Measurements from ENCODE around the gene ULBP2.

The ULBP2 gene, protein sequence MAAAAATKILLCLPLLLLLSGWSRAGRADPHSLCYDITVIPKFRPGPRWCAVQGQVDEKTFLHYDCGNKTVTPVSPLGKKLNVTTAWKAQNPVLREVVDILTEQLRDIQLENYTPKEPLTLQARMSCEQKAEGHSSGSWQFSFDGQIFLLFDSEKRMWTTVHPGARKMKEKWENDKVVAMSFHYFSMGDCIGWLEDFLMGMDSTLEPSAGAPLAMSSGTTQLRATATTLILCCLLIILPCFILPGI

GRCh38 chr6:149941583-149942460 lies at the start of gene ULBP2:
Gene ULBP2, plus strand, starts transcription at chr6:149942014. Its CDS starts 59 bp downstream, at chr6:149942073.
- TF ChIP-seq ZFX (IDR thresholded peaks at IDR 0.05; ENCODE audit: borderline replicate concordance): no peak
- no peak for TF ChIP-seq CTCF (IDR thresholded peaks at IDR 0.05)
- no peak within 1 kb of the TSS for H3K27ac ChIP-seq

DNA sequence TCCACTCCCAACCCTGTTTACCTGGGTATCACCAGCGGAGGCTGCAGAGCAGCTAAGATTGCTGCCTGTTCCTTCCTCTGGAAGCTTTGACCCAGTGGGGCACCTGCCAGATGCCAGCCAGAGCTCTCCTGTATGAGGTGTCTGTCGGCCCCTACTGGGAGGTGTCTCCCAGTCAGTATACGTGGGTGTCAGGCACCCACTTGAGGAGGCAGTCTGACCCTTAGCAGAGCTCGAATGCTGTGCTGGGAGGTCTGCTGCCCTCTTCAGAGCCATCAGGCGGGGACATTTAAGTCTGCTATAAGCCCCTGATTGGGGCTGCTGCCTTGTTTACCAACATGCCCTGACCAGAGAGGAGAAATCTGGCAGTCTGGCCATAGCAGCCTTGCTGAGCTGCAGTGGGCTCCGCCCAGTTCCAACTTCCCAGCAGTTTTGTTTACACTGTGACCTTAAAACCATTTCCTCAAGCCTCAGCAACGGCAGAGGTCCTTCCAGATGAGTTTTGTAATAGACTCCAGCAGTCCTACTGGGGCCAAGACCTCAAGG lies 46.7 kb upstream of the ULBP2 start:
- no peak for TF ChIP-seq ZFX (IDR thresholded peaks at IDR 0.05; ENCODE audit: borderline replicate concordance)
- no peak for TF ChIP-seq CTCF (IDR thresholded peaks at IDR 0.05)
- no peak overlapping the region for H3K27ac ChIP-seq

- no peak for TF ChIP-seq ZFX (IDR thresholded peaks at IDR 0.05; ENCODE audit: borderline replicate concordance)
- TF ChIP-seq CTCF (IDR thresholded peaks at IDR 0.05): no peak
- no peak overlapping the region for H3K27ac ChIP-seq
These were observed 46.0 kb upstream of the ULBP2 start for GRCh38 chr6:149895833-149896271.

DNA sequence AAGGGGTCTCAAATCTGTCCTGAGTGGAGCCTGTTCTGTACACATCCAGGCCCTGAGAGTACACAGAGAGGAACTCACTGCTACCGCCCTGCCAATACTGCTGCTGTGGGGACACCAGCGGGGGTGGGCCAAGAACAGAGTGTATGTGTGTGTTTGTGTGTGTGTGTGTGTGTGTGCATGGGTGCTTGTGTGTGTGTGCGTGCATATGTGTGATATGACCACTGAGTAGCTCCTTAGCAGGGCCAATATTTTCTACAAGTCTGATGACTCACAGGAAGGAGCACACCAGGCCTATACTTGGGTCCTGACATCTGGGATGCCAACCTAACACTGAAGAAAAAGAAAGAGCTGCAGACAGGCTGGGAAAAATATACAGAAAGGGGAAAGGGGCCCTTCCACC lies 45.3 kb upstream of the ULBP2 start:
- no peak overlapping the region for H3K27ac ChIP-seq
- TF ChIP-seq CTCF (IDR thresholded peaks at IDR 0.05): no peak
- TF ChIP-seq ZFX (IDR thresholded peaks at IDR 0.05; ENCODE audit: borderline replicate concordance): no peak

DNA sequence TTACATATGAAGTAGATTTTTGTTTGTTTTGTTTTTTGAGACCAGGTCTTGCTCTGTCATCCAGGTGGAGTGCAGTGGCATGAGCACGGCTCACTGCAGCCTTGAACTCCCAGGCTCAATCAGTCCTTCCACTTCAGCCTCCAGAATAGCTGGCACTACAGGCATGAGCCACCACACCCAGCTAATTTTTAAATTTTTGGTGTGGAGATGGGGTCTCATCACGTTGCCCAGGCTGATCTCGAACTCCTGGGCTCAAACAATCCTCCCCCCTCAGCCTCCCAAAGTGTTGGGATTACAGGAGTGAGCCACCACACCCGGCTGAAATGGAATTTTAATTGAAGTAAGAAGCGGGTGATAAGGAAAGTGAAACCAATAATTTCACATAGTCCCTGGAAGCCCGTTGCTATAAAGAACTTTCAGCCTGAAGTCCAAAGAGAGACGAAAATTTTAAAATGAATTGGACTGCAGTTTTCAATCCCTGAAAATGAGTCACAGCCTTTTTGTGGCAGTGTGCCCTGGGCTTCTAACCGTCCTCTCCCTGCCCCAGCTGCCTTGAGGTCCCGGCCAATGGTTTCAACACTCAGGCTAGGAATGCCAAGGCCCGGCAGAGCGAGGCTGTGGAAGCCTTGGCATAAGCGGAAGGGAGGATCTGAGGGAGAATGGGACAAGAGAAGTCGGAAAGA lies 44.7 kb upstream of the ULBP2 start:
- TF ChIP-seq ZFX (IDR thresholded peaks at IDR 0.05; ENCODE audit: borderline replicate concordance): no peak
- no peak for TF ChIP-seq CTCF (IDR thresholded peaks at IDR 0.05)
- H3K27ac ChIP-seq: no peak overlapping the region

DNA sequence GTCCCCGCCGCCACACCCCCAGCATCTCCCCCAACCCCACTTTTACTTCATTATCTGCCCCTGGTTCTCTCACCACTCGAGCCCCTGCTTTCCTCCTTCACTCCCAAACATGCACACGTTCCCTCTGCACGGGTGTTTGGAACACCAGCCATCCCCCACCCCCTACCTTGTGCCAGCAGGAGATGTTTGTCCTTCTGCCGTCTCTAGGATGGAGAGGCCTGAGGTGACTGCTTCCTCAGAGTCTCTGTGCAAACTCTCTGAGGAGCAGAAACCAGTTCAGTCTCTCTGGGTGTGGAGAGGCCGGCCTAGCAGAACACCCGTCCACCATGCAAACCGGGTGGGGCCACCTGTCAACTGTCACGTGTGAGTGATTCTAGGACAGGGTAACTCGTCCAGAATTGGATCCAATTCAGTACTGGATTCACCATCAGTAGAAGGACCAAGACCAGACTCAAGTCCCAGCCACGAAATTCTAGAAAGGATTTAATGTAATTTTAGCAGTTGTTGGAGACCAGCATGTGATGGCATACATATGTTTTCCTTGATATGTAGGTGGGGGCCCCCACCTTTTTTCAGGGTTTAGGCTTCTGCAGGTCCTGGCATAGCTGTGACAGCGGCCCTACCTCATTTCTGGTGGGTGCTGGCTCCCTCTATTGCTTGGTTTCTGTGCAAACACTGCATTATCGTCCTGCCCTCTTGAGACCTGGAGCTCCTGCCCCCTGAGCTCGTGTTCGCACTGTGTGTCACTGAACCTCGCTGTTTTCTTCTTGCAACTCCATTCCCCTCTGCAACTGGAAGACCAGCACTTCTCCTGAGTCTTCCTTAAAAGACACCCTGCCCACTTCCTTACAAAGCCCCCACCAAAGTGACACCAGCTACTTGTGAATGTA lies 43.7 kb upstream of the ULBP2 start, which contains the start of gene RAET1E:
TSS of gene RAET1E (minus strand) at position 259 of the 890 bp plus-strand sequence. CDS start 7,212 bp downstream, outside the sequence.
- TF ChIP-seq ZFX (IDR thresholded peaks at IDR 0.05; ENCODE audit: borderline replicate concordance): no peak
- no peak for TF ChIP-seq CTCF (IDR thresholded peaks at IDR 0.05)
- no peak within 1 kb of the TSS for H3K27ac ChIP-seq
